ENCODE data around the gene C2CD5.
A peak's percentile ranks its signal among the peaks of the same experiment; 100 is the strongest.

C2CD5 gene

DNA sequence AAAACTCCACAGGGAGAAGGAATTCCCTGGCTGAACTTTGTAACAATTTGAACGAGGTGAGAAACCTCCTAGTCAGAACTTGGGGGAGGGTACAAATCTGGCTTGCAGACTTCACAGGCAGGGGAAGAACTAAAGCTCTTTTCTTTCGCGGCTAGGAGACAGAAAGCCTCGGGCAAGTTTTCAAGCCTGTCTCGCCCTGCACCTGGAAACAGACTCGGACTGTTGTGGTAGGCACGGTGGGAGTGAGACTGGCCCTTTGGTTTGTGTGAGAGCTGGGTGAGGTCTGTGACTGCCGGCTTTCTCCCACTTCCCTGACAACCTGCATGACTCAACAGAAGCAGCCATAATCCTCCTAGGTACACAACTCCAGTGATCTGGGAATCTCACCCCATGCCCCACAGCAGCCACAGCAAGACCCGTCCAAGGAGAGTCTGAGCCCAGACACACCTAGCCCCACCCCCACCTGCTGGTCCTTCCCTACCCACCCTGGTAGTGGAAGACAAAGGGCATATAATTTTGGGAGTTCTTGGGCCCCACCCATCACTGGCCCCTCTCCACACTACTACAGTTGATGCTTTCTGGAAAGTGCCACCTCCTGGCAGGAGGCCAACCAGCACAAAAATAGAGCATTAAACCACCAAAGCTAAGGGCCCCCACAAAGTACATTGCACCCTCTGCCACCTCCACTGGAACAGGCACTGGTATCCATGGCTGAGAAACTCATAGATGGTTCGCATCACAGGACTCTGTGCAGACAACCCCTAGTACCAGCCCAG is 107.1 kb downstream of the C2CD5 start:
- DNase-seq (ENCODE audit: extremely low read depth, low read depth) = no peak
- TF ChIP-seq CTCF (IDR thresholded peaks at IDR 0.05; ENCODE audit: low read depth, low read length) = no peak

DNA sequence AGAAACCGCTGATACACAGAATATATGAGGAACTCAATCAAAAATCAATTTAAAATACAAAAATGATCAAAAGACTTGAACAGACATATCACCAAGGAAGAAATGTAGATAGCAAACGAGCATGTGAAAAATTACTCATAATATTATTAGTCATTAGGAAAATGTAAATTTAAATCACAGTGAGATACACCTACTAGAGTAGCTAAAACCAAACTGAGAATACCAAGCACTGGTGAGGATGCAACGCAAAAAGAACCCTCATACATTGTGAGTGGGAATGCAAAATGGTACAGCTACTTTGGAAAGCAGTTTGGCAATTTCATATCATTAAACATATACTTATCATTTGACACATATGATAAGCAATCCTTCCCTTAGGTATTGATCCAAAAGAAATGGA is 108.8 kb downstream of the C2CD5 start:
- no peak for DNase-seq (ENCODE audit: extremely low read depth, low read depth)
- TF ChIP-seq CTCF (IDR thresholded peaks at IDR 0.05; ENCODE audit: low read depth, low read length) = no peak

- no peak for TF ChIP-seq CTCF (IDR thresholded peaks at IDR 0.05; ENCODE audit: low read depth, low read length)
- DNase-seq (ENCODE audit: extremely low read depth, low read depth) = no peak
Measured at GRCh38 chr12:22431693-22432251, 112.6 kb downstream of the C2CD5 start.

GRCh38 chr12:22416801-22417200 is 127.5 kb downstream of the C2CD5 start:
- no peak for DNase-seq (ENCODE audit: extremely low read depth, low read depth)
- no peak for TF ChIP-seq CTCF (IDR thresholded peaks at IDR 0.05; ENCODE audit: low read depth, low read length)

- DNase-seq (ENCODE audit: extremely low read depth, low read depth) = peak; percentile 53
- TF ChIP-seq CTCF (IDR thresholded peaks at IDR 0.05; ENCODE audit: low read depth, low read length) = no peak
Measured at GRCh38 chr12:22415342-22416309, 128.7 kb downstream of the C2CD5 start.

GRCh38 chr12:22414742-22415141 is 129.6 kb downstream of the C2CD5 start:
- TF ChIP-seq CTCF (IDR thresholded peaks at IDR 0.05; ENCODE audit: low read depth, low read length) = no peak

More at GRCh38 chr12:22414742-22415141, 129.6 kb downstream of the C2CD5 start:
- no peak for DNase-seq (ENCODE audit: extremely low read depth, low read depth)
